IMR-90 (cell line): ENCODE measurements around the gene RBP2.

ENCODE experiments used
- CTCF ChIP-seq: conservative IDR thresholded peaks from 2 replicates; pipeline ENCODE4 v1.5.1; 2012; ENCODE audit warnings: mild to moderate bottlenecking, low read depth, low read length, improper control_type of control experiment
- MAZ ChIP-seq: IDR thresholded peaks from 2 replicates; pipeline ENCODE4 v1.6.1; 2012; ENCODE audit warnings: low read depth, mild to moderate bottlenecking, low read length, improper control_type of control experiment, moderate library complexity, borderline replicate concordance
- NFE2L2 ChIP-seq: fragments of 150-350 bp; IDR thresholded peaks from 2 replicates; pipeline ENCODE4 v1.6.1; 2016; ENCODE audit warnings: low read depth, mild to moderate bottlenecking, low read length
- POLR2A ChIP-seq: IDR thresholded peaks from 2 replicates; pipeline ENCODE4 v1.6.1; 2012; ENCODE audit warnings: mild to moderate bottlenecking, low read depth, low read length

GRCh38 chr3:139518926-139519842, 42.9 kb upstream of the RBP2 start:
- TF ChIP-seq CTCF (no peak), NFE2L2 (no peak), MAZ (no peak), POLR2A (no peak)
